ENCODE results near the gene ZNF57.

- TF ChIP-seq CTCF (conservative IDR thresholded peaks at IDR 0.05; ENCODE audit: low read depth, low read length) (no peak), EZH2 (IDR thresholded peaks at IDR 0.05; ENCODE audit: low read length, unreplicated experiment) (no peak), EZH2phosphoT487 (IDR thresholded peaks at IDR 0.05; ENCODE audit: borderline replicate concordance, low read length) (no peak)
These were observed 56.4 kb downstream of the ZNF57 start for GRCh38 chr19:2957160-2957559.
